Nephron progenitor cell (in vitro differentiated cells): Measurements from ENCODE around the gene GDI2.

Experiments used
- DNase-seq: peaks from one replicate; pipeline ENCODE4 v3.0.0; 2021
- H3K27ac Mint-ChIP-seq: 2 replicates; pipeline ENCODE4 v1.8.0; 2021; ENCODE audit warnings: mild to moderate bottlenecking, moderate library complexity, mixed read lengths
- H3K27me3 Mint-ChIP-seq: 2 replicates; pipeline ENCODE4 v1.8.0; 2021; ENCODE audit warnings: mild to moderate bottlenecking, low read depth, mixed read lengths; ENCODE audit not compliant: poor library complexity
- H3K36me3 Mint-ChIP-seq: 2 replicates; pipeline ENCODE4 v1.8.0; 2021; ENCODE audit warnings: low read depth, mixed read lengths
- H3K4me1 Mint-ChIP-seq: 2 replicates; pipeline ENCODE4 v1.8.0; 2021; ENCODE audit warnings: mixed read lengths
- H3K4me3 Mint-ChIP-seq: 2 replicates; pipeline ENCODE4 v1.8.0; 2021; ENCODE audit warnings: mild to moderate bottlenecking, moderate library complexity, mixed read lengths
- H3K9me3 Mint-ChIP-seq: 2 replicates; pipeline ENCODE4 v1.8.0; 2021; ENCODE audit warnings: mild to moderate bottlenecking, moderate library complexity, mixed read lengths
- TF ChIP-seq, protein P1 (sequence below): fragments of 200-600 bp; sonication (generic); IDR thresholded peaks from 2 replicates; pipeline ENCODE4 v1.5.0; 2021; ENCODE audit warnings: antibody characterized with exemption

GDI2 gene

DNA sequence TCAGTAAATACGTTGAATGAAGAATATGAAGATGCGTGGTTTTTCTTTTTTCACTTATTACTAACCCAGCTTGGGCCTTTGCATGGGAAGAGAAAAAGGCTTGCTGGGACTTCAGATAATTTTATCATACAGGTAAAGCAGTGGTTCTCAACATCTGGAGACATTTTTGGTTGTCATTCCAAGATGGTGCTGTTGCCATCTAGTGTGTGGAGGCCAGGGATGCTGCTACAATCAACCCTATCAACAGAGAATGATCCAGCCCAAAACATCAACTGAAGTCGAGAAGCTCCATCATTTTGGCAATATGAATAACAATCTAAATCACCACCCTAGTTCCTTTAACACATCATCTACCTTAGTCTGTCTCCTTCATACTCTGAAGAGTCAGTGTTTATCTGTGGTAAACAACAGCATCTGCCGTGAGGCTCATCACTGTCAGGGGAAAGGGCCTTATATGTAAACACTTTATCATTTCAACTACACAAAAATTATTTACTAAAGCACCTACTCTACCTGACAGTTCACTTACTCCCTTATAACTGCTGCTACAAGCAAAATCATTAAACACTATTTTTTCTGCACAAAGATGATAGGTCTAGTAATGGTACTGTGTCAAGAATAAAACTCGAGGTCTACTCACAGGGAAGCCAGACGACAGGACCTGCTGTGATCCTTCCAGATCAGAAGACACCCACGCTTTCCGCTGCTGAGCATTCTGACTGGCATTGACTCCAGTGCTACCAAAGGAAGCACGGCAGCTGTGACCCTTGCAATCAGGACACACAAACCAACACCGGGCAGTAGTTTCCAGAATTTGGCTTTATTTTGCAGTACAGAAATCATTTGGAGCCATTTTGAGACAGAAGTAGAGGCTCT, 48.6 kb downstream of the GDI2 start:
- TF ChIP-seq, protein P1, sequence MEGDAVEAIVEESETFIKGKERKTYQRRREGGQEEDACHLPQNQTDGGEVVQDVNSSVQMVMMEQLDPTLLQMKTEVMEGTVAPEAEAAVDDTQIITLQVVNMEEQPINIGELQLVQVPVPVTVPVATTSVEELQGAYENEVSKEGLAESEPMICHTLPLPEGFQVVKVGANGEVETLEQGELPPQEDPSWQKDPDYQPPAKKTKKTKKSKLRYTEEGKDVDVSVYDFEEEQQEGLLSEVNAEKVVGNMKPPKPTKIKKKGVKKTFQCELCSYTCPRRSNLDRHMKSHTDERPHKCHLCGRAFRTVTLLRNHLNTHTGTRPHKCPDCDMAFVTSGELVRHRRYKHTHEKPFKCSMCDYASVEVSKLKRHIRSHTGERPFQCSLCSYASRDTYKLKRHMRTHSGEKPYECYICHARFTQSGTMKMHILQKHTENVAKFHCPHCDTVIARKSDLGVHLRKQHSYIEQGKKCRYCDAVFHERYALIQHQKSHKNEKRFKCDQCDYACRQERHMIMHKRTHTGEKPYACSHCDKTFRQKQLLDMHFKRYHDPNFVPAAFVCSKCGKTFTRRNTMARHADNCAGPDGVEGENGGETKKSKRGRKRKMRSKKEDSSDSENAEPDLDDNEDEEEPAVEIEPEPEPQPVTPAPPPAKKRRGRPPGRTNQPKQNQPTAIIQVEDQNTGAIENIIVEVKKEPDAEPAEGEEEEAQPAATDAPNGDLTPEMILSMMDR: no peak
- peaks cover 78% of the 10 kb centered on the region for H3K36me3 Mint-ChIP-seq
- peak overlapping the region; percentile 86 for H3K27ac Mint-ChIP-seq
- no peak for DNase-seq
- H3K27me3 Mint-ChIP-seq: no peaks in the 10 kb centered on the region
- H3K9me3 Mint-ChIP-seq: no peaks in the 10 kb centered on the region
- H3K4me3 Mint-ChIP-seq: no peak overlapping the region
- H3K4me1 Mint-ChIP-seq: no peaks in the 10 kb centered on the region

- TF ChIP-seq, protein P1: no peak
- H3K9me3 Mint-ChIP-seq: no peaks in the 10 kb centered on the region
- peaks cover 76% of the 10 kb centered on the region for H3K36me3 Mint-ChIP-seq
- DNase-seq: no peak
- H3K4me1 Mint-ChIP-seq: peaks cover 3% of the 10 kb centered on the region
- H3K27me3 Mint-ChIP-seq: no peaks in the 10 kb centered on the region
- no peak overlapping the region for H3K27ac Mint-ChIP-seq
- no peak overlapping the region for H3K4me3 Mint-ChIP-seq
These were observed 50.7 kb downstream of the GDI2 start for GRCh38 chr10:5762531-5762930.

DNA sequence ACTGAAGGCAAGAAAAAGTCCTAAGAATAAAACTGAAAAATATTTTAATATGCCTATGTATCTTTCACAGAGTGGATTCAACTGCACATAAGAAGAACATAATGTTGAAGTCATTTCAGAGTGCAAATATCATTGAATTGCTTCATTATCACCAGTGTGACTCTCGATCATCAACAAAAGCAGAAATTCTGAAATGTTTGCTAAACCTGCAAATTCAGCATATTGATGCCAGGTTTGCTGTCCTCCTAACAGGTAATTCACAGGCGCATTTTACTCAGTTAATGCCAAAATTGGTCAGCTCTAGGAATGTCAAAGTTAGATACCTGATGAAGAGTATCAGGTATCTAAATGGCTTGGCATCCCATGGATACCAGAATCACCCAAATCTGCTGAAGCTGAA, 52.0 kb downstream of the GDI2 start:
- TF ChIP-seq, protein P1: no peak
- Mint-ChIP-seq H3K27me3 (no peaks in the 10 kb centered on the region), H3K4me1 (peaks cover 5% of the 10 kb centered on the region), H3K36me3 (peaks cover 76% of the 10 kb centered on the region), H3K4me3 (no peak overlapping the region), H3K9me3 (no peaks in the 10 kb centered on the region), H3K27ac (peak overlapping the region; percentile 69)
- no peak for DNase-seq

GRCh38 chr10:5760515-5760914, 52.7 kb downstream of the GDI2 start:
- TF ChIP-seq, protein P1: no peak
- Mint-ChIP-seq H3K36me3 (peaks cover 69% of the 10 kb centered on the region), H3K4me3 (no peak overlapping the region), H3K27ac (peak overlapping the region; percentile 67), H3K4me1 (peaks cover 5% of the 10 kb centered on the region), H3K27me3 (no peaks in the 10 kb centered on the region), H3K9me3 (no peaks in the 10 kb centered on the region)
- no peak for DNase-seq

- no peak for DNase-seq
- Mint-ChIP-seq H3K4me1 (peaks cover 5% of the 10 kb centered on the region), H3K36me3 (peaks cover 63% of the 10 kb centered on the region), H3K27me3 (no peaks in the 10 kb centered on the region), H3K9me3 (no peaks in the 10 kb centered on the region), H3K27ac (no peak overlapping the region), H3K4me3 (no peak overlapping the region)
- TF ChIP-seq, protein P1: no peak
These were observed 54.3 kb downstream of the GDI2 start for GRCh38 chr10:5758927-5759326.
